Panc1 (cell line): Measurements from ENCODE around the gene PPTC7. TPM values are rescaled to one million over a fixed set of nuclear protein-coding genes. Genes with fewer than 3 reads are reported as not detected.

Experiments
- ATAC-seq: fragments of 200-7000 bp; cut with Tn5 transposase; 2 replicates; pipeline ENCODE4 v1.9.1; 2020; ENCODE audit warnings: mild to moderate bottlenecking, moderate library complexity
- BruUV-seq: library from RNA; stranded (reverse); fragments of 400-500 nt; replicated peaks from 2 replicates; lab custom pipeline; 2021; lab: Mats Ljungman, UMichigan
- CTCF ChIA-PET: fragments of 300-600 bp; sonication (Branson Sonifier 250); formaldehyde crosslinking; loops from one replicate; lab custom pipeline; 2022; ENCODE audit warnings: antibody characterized with exemption; lab: Charles Lee
- POLR2A ChIA-PET: fragments of 300-600 bp; sonication (Branson Sonifier 250); formaldehyde crosslinking; loops from one replicate; lab custom pipeline; 2022; ENCODE audit warnings: antibody characterized with exemption; lab: Charles Lee
- DNase-seq: peaks from one replicate; pipeline ENCODE4 v3.0.0-alpha.2; 2010; ENCODE audit warnings: low read depth, low spot score
- H3K27ac ChIP-seq: 2 replicates; pipeline ENCODE4 v1.5.1; 2011; ENCODE audit warnings: mild to moderate bottlenecking, low read length, inconsistent platforms
- H3K27me3 ChIP-seq: fragments of 200-500 bp; sonication (Bioruptor generic); 2 replicates; pipeline ENCODE4 v1.6.0; 2014; ENCODE audit warnings: low read length, inconsistent platforms; ENCODE audit not compliant: control insufficient read depth, insufficient read depth
- H3K36me3 ChIP-seq: fragments of 200-500 bp; sonication (Bioruptor generic); 2 replicates; pipeline ENCODE4 v1.5.1; 2014; ENCODE audit warnings: inconsistent platforms, mild to moderate bottlenecking, low read length, moderate library complexity; ENCODE audit not compliant: control insufficient read depth, insufficient read depth
- H3K4me1 ChIP-seq: 2 replicates; pipeline ENCODE4 v1.5.1; 2011; ENCODE audit warnings: inconsistent platforms, mild to moderate bottlenecking, low read length, moderate library complexity; ENCODE audit not compliant: control insufficient read depth, insufficient read depth
- H3K4me3 ChIP-seq, 2 experiments: 2 replicates each; pipeline ENCODE4 v1.5.1; 2011 to 2012; ENCODE audit warnings: low read depth in 2 of 2, low read length in 2 of 2, mild to moderate bottlenecking in 2 of 2, inconsistent platforms in 1 of 2, moderate library complexity in 1 of 2
- H3K9me3 ChIP-seq: fragments of 200-500 bp; sonication (Bioruptor generic); 2 replicates; pipeline ENCODE4 v1.5.1; 2014; ENCODE audit warnings: low read depth, mild to moderate bottlenecking, inconsistent platforms, low read length, moderate library complexity; ENCODE audit not compliant: control insufficient read depth, insufficient read depth
- CTCF ChIP-seq: fragments of 450-650 bp; IDR thresholded peaks from 2 replicates; pipeline ENCODE4 v1.5.1; 2017; ENCODE audit warnings: mild to moderate bottlenecking
- POLR2AphosphoS5 ChIP-seq: IDR thresholded peaks from 2 replicates; pipeline ENCODE4 v1.6.1; 2012; ENCODE audit warnings: mild to moderate bottlenecking, low read depth, low read length, moderate library complexity
- REST ChIP-seq, 2 experiments: IDR thresholded peaks; 2 replicates each; pipeline ENCODE4 v1.6.1; 2011 to 2012; ENCODE audit warnings: low read depth in 2 of 2, control low read depth in 1 of 2, low read length in 1 of 2, mild to moderate bottlenecking in 1 of 2, moderate library complexity in 1 of 2; ENCODE audit not compliant: insufficient read depth in 1 of 2
- SIN3A ChIP-seq: IDR thresholded peaks from 2 replicates; pipeline ENCODE4 v1.6.1; 2012; ENCODE audit warnings: low read depth, mild to moderate bottlenecking, low read length, moderate library complexity, borderline replicate concordance; ENCODE audit not compliant: insufficient read depth
- TCF7L2 ChIP-seq: IDR thresholded peaks from 2 replicates; pipeline ENCODE4 v1.6.1; 2011; ENCODE audit warnings: mild to moderate bottlenecking, low read depth, low read length, inconsistent platforms
- in situ Hi-C: cut with HindIII; loops from 2 replicates; pipeline ENCODE4 v1.10.0; 2016; ENCODE audit warnings: low sequenced_read_pairs, low pct_unique_long_range_greater_than_20kb
- intact Hi-C: fragments of 100-400 bp; cut with micrococcal nuclease; formaldehyde crosslinking; loops from one replicate; pipeline ENCODE4 v1.10.0; 2022; ENCODE audit not compliant: unreplicated experiment
- total RNA-seq: library from RNA; stranded (reverse); gene quantifications from one replicate; pipeline ENCODE4 v1.2.1, GENCODE V29; 2021; ENCODE audit not compliant: unreplicated experiment

The PPTC7 gene
- total RNA-seq, 1 experiment from 2014 or later = 18.4 TPM

GRCh38 chr12:110547090-110547489, 36.0 kb downstream of the PPTC7 start:
- intact Hi-C loops (no loop called here), in situ Hi-C loops (no loop called here)
- Histone ChIP-seq H3K36me3 (no peaks in the 10 kb centered on the region), H3K9me3 (no peaks in the 10 kb centered on the region), H3K4me3 (no peak overlapping the region), H3K4me1 (0 out of 2 replicates have a peak, but pooled peaks cover 3% of the 10 kb centered on the region), H3K27ac (no peak overlapping the region), H3K27me3 (no peaks in the 10 kb centered on the region)
- CTCF ChIA-PET = no interaction called here
- DNase-seq = no peak
- TF ChIP-seq CTCF (no peak), SIN3A (no peak), TCF7L2 (no peak), REST (IDR thresholded peaks at IDR 0.05; ENCODE audit: insufficient read depth in 1 of 2, low read depth in 2 of 2, low read length in 1 of 2) (no peak), POLR2AphosphoS5 (no peak)
- no TSS peak for BruUV-seq
- no peak for ATAC-seq
- POLR2A ChIA-PET = no interaction called here

- Histone ChIP-seq H3K27ac (no peak overlapping the region), H3K4me1 (0 out of 2 replicates have a peak, but pooled peaks cover 3% of the 10 kb centered on the region), H3K36me3 (no peaks in the 10 kb centered on the region), H3K4me3 (no peak overlapping the region), H3K27me3 (no peaks in the 10 kb centered on the region), H3K9me3 (no peaks in the 10 kb centered on the region)
- no TSS peak for BruUV-seq
- no peak for TF ChIP-seq REST (IDR thresholded peaks at IDR 0.05; ENCODE audit: insufficient read depth in 1 of 2, low read depth in 2 of 2, low read length in 1 of 2)
- TF ChIP-seq POLR2AphosphoS5 = no peak
- TF ChIP-seq TCF7L2 = no peak
- TF ChIP-seq CTCF = no peak
- TF ChIP-seq SIN3A = no peak
- ATAC-seq (no peak; the same call in 1 of the 2 replicates), DNase-seq (no peak)
- POLR2A ChIA-PET = no interaction called here
- intact Hi-C loops (no loop called here), in situ Hi-C loops (no loop called here)
- CTCF ChIA-PET = no interaction called here
Measured at GRCh38 chr12:110546339-110546738, 36.8 kb downstream of the PPTC7 start.
